Kidney epithelial cell (primary cell): Measurements from ENCODE around the gene CCZ1B. TPM values are rescaled to one million over a fixed set of nuclear protein-coding genes. Genes with fewer than 3 reads are reported as not detected.
"Not testable (repeated sequence)": the region's sequence is repeated elsewhere in the genome, so short reads cannot be mapped to it uniquely, and the experiment has no call there.

Source experiments
- DNase-seq: peaks from one replicate; pipeline ENCODE4 v3.0.0-alpha.2; 2010; ENCODE audit warnings: low read depth
- H3K27me3 ChIP-seq: 2 replicates; pipeline ENCODE4 v1.6.0; 2011; ENCODE audit warnings: low read length; ENCODE audit not compliant: control insufficient read depth, insufficient read depth
- H3K36me3 ChIP-seq: 2 replicates; pipeline ENCODE4 v1.5.1; 2011; ENCODE audit warnings: low read length; ENCODE audit not compliant: control insufficient read depth, insufficient read depth
- H3K4me3 ChIP-seq: 2 replicates; pipeline ENCODE4 v1.5.1; 2011; ENCODE audit warnings: low read depth, mild to moderate bottlenecking, control low read depth, low read length
- total RNA-seq: library from RNA; depleted of rRNA; stranded (reverse); fragments of >200 nt; gene quantifications from 2 replicates; pipeline ENCODE4 v1.2.3, GENCODE V29; 2015

CCZ1B gene
- total RNA-seq, 1 donor from 2014 or later = 29.2 TPM

DNA sequence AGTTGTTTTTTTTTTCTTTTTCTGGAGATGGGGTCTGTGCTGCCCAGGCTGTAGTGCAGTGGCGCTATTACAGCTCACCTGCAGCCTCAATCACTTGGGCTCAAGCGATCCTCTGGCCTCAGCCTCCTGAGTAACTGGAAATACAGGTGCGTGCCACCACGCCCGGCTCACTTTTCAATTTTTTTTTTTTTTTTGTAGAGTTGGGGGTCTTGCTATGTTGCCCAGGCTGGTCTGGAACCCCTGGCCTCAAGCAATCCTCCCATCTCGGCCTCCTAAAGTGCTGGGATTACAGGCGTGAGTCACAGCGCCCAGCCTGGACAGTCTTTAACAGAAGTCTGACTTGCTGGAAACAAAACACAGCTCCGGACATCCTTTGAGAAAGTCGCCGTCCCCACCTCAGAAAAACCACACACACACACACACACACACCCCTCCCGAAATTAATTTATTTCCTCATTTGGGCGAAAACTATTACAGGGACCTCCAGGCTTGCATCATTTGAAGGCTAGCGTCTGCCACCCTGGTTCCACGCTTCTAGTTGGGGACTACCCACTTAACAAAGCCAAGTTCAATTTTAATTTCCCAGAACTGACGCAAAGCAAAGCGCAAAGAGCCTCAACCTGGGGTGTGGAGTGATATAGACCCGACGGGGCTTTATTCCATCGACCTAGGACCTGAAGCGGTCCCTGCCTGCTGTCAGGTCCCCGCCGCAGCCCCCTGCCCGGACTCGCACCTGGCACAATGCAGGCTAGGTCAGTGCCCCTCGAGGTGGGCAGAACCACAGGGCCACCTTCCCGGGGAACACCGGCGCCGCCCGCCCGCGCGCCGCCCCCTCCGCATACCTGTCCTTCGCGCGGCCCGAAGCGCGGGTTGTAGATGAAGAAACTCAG is 594 bp downstream of the CCZ1B start:
- not testable (repeated sequence) for H3K27me3 ChIP-seq, H3K36me3 ChIP-seq, DNase-seq
- peak overlapping the region; percentile 23 for H3K4me3 ChIP-seq

DNA sequence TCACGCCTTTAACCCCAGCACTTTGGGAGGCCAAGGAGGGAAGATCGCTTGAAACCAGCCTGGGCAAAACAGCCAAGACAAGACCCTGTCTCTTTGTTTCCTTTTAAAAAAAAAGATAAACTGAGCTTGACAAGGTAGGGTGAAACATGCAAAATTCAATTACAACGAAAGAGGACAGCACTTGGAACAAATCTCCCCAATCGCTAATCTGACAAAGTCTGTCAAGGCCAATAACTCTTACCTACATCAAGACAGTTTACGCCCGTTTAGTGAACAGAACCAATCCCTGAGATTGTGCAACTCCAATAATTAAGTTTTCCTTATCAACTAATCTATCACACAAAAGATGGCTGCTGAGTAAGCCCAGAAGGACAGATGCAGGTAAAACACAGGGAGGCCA is 4.5 kb downstream of the CCZ1B start:
- not testable (repeated sequence) for H3K27me3 ChIP-seq, H3K4me3 ChIP-seq, H3K36me3 ChIP-seq, DNase-seq

DNA sequence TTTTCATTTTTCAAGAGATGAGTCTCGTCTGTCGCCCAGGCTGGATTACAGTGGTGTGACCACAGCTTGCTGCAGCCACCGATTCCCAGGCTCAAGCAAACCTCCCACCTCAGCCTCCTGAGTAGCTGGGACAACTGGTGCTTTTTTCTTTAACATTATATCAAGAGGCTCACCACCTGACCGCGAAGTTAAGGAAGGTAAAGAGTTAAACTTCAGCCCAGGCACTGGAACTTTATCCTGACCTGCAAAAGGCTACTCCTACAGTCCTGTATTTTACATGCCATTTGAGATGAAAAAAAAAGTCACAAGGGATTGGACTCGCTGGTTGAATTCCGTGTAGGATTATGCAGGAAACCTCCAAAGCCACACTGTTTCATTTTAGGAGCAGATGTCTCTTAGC is 10.6 kb downstream of the CCZ1B start:
- H3K27me3 ChIP-seq, H3K4me3 ChIP-seq, H3K36me3 ChIP-seq, DNase-seq: not testable (repeated sequence)

DNA sequence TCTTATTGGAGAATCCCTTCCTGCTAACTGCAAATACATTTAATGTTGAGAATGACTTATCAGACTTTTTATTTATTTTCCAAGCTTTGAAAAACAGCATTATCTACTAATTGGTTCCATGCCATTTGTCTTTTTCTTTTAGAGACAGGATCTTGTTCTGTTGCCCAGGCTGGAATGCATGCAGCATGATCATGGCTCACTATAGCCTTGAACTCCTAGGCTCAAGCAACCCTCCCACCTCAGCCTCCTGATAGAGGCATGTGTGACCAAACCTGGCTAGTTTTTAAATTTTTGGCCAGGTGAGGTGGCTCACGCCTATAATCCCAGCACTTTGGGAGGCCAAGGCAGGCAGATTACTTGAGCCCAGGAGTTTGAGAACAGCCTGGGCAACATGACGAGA is 13.1 kb downstream of the CCZ1B start:
- not testable (repeated sequence) for H3K27me3 ChIP-seq, H3K36me3 ChIP-seq, H3K4me3 ChIP-seq, DNase-seq

DNA sequence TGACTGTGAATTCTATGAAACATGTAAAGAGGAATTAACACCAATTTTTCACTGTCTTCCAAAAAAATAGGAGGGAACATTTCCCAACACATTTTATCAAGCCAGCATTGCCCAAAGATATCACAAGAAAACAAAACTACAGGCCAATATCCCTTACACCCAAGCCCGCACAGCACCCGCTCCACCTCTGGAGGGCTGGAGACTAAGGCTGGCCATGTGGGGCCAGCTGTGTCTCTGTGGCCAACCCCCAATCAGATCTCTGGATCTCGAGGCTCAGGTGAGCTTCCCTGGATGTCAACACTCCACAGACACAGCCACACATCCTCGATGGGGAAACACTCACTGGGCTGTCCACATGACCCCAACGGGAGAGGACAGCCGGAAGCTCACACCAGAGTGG is 18.1 kb downstream of the CCZ1B start:
- not testable (repeated sequence) for H3K36me3 ChIP-seq, H3K4me3 ChIP-seq, H3K27me3 ChIP-seq, DNase-seq

DNA sequence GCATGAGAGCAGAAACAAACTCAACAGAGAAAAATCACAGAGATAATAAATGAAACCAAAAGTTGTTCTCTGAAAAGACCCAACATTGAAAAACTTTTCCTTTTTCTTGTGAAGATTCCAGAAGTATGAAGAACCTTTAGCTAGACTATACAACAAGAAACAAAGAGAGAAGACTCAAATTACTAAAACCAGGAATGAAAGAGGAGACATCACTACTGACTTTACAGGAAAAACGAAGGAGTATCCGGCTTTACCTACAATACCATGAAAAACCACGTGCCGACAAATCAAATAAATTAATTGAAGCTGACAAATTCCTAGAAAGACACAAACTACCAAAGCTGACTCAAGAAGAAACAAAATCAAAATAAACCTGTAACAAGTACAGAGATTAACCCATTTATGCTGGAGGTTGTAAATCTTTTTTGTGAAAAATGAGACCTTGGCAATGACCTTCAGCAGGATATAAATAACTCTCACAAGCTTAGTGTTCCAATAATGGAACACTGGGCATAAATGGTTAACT is 18.6 kb downstream of the CCZ1B start:
- H3K4me3 ChIP-seq, DNase-seq, H3K36me3 ChIP-seq, H3K27me3 ChIP-seq: not testable (repeated sequence)

DNA sequence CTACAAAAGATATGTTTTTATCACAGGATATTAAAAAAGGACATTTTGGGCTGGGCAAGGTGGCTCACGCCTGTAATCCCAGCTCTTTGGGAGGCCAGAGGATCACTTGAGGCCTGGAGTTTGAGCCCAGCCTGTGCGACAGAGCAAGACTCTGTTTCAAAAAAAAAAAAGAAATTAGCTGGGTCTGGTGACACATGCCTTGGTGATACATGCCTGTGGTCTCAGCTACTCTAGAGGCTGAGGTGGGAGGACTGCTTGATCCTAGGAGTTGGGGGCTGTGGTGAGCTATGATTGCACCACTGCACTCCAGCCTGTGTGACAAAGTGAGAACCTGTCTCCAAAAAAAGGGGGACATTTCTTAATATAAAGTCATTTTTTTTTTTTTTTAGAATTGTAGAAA is 25.7 kb downstream of the CCZ1B start:
- H3K27me3 ChIP-seq, H3K4me3 ChIP-seq: not testable (repeated sequence)

DNA sequence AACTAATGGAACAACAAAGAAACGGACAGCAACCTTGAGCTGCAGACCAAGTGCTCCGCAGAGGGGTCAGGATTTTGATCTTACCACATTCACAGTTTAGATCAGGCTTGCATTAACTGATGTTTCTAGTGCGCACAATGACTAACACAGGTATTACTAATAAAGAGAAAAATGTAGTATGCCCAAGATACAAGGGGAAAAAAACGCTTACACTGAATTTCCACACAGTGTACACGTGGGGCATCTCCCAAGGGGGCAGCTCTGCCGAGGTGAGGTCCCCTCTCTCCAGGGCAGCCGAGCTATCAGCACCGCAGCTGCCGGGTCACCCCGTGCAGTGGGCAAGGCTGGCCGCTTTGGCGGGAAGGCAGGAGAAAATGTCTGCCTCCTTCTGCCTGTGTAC is 26.2 kb downstream of the CCZ1B start:
- not testable (repeated sequence) for H3K36me3 ChIP-seq, DNase-seq

More for the DNA sequence above, 25.7 kb downstream of the CCZ1B start:
- H3K36me3 ChIP-seq, DNase-seq: not testable (repeated sequence)

DNA sequence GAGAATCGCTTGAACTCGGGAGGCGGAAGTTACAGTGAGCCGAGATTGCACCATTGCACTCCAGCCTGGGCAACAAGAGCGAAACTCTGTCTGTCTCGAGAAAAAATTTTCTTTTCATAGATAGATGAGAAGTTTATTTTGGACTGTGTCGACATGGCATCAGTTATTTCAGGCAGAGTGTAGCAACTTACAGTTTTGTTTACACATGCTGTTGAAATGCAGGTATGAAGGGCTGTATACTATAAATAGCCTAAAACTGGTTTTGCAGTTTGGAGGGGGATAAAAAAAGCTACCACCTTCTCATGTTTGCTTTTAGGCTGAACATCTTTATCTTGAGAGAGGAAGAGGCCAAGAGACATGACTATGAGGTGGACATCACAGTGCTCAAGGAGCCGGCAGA is 28.0 kb downstream of the CCZ1B start:
- H3K4me3 ChIP-seq, DNase-seq, H3K36me3 ChIP-seq: not testable (repeated sequence)

More for the DNA sequence above, 26.2 kb downstream of the CCZ1B start:
- H3K27me3 ChIP-seq, H3K4me3 ChIP-seq: not testable (repeated sequence)

DNA sequence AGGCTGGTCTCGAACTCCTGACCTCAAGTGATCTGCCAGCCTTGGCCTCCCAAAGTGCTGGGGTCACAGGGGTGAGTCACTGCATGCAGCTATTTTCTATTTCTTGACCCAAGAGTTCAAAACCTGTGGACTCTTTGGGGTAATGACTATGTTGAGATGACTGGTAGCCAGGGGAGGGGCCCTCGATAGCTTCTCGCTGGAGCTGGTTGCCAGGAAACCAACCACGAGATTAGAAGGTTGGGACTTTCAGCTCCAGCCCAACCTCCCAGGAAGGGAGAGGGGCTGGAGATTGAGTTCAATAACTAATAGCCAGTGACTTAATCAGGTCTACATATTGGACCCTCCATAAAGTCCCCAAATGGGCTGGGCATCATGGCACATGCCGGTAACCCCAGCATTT is 28.9 kb downstream of the CCZ1B start:
- not testable (repeated sequence) for H3K4me3 ChIP-seq, H3K27me3 ChIP-seq, H3K36me3 ChIP-seq, DNase-seq

More for the DNA sequence above, 28.0 kb downstream of the CCZ1B start:
- H3K27me3 ChIP-seq = not testable (repeated sequence)

DNA sequence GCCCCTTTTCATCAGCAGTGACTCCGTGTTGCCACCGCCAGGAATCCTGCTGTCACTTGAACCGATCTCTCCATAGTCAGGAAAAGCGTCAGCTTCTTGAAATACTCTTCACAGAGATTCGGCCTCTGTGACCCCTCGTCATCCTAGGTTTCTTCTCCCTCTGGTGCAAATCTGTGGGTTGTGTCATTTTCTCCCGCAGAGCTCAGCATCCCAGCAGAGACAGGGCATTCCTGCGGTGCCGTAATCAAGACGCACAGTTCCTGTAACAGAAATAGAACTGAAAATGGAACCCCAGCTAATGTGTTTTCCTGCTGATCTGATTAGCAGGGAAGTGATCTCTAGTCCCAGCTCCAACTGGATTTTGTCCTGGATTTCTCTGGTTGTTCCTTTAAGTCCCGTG is 31.8 kb downstream of the CCZ1B start:
- not testable (repeated sequence) for H3K36me3 ChIP-seq, H3K4me3 ChIP-seq, H3K27me3 ChIP-seq, DNase-seq

DNA sequence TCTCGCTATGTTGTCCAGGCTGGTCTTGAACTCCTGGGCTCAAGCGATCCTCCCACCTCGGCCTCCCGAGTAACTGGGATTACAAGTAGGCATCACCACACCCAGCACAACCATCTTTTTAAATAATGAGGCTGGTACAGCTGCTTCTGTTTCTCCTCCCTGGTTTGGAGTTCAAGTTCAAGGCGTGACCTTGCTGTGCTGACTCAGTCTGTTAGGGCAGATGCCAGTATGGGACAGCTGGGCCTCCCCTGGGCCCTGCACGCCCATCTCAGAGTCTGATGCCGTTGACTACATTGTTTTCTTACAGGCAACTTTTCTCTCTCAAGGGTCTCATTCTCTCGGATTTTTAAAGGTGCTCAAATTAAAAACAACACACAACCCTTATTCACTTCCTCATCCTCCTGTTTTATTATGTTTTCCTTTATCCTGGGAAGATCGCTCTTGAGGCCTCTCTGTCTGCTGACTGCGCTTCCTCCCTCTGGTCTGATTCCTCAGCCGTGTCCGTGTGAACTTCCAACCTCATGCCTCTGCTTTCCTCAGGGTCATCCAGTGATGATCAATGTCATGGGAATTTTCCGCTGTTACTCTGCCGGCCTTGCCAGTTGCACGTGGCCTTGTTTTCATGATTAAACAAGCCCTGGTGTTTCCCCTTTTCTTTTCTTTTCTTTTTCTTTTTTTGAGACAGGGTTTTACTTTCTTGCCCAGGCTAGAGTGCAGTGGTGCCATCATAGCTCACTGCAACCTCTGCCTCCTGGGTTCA is 33.8 kb downstream of the CCZ1B start:
- H3K4me3 ChIP-seq, H3K36me3 ChIP-seq, H3K27me3 ChIP-seq: not testable (repeated sequence)
- DNase-seq = peak; percentile 12

DNA sequence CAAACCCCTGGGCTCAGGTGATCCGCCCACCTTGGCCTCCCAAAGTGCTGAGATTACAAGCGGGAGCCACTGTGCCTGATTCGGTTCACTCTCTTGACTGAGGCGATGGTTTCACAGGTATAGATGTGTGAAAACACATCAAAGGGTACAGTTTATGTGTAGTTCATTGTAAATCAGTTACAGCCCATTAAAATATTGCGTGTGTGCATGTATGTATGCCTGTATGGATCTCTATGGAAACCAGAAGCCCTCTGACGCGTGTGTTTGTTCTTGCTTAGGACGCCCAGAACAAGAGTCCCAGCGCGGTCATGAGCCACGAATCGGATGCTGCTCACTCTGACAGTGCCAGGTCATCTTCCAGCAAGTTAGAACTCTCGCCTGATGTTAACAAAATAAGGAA is 36.7 kb downstream of the CCZ1B start:
- H3K36me3 ChIP-seq, H3K4me3 ChIP-seq, DNase-seq, H3K27me3 ChIP-seq: not testable (repeated sequence)

DNA sequence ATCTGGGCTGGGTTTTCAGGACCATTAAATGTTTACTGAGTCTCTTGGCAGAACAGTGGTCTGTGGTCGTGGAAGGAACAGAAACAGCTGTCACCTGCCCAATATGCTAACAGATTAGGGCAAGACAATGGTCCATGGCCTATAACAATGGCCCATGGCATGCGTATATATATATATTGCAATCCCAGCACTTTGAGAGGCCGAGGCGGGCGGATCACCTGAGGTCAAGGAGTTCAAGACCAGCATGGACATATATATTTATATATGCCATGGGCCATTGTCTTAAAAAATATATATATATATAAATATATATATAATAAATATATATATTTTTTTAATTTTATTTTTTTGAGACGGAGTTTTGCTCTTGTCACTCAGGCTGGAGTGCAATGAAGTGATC is 44.5 kb downstream of the CCZ1B start:
- H3K27me3 ChIP-seq, H3K36me3 ChIP-seq, DNase-seq, H3K4me3 ChIP-seq: not testable (repeated sequence)

DNA sequence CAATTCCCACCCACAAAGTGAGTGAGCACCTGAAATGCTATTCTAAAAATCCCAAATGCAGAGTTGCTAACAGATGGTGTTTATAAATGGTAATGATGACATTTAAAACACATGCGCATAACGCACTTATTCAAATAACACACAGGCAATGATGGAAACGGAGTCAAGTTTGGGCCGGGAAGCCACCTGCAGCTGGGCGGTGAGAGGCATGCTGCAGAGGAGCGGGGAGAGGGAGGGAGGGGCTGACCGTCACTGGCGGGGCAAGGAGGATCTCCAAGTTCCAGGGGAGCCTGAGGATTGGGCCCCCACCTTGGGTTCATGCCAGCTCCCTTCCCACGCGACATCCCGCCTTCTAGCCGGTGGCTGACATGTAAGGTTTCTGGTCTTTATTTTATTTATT is 64.9 kb downstream of the CCZ1B start:
- H3K36me3 ChIP-seq, H3K4me3 ChIP-seq, H3K27me3 ChIP-seq, DNase-seq: not testable (repeated sequence)
